Astrocyte (in vitro differentiated cells and primary cell): ENCODE measurements around the gene ARRDC1.

Source experiments
- CTCF ChIP-seq: IDR thresholded peaks from 2 replicates; pipeline ENCODE4 v1.5.1; 2011; ENCODE audit warnings: low read depth, mild to moderate bottlenecking, inconsistent platforms, low read length, moderate library complexity; ENCODE audit not compliant: insufficient read depth
- EZH2 ChIP-seq: IDR thresholded peaks from 2 replicates; pipeline ENCODE4 v1.6.1; 2012; ENCODE audit warnings: mild to moderate bottlenecking, low read length, inconsistent platforms; ENCODE audit not compliant: insufficient read depth

GRCh38 chr9:137556069-137556838 is 49.2 kb upstream of the ARRDC1 start:
- TF ChIP-seq CTCF (no peak), EZH2 (no peak)
